MCF 10A (cell line): ENCODE results near the gene ANO7. TPM values are rescaled to one million over a fixed set of nuclear protein-coding genes. Genes with fewer than 3 reads are reported as not detected.

Experiments used
- BruUV-seq: library from RNA; stranded (reverse); fragments of 400-500 nt; replicated peaks from 2 replicates; lab custom pipeline; 2021; lab: Mats Ljungman, UMichigan
- CTCF ChIA-PET: fragments of 300-600 bp; sonication (Branson Sonifier 250); formaldehyde crosslinking; extraction: SDS; loops from one replicate; lab custom pipeline; 2021; ENCODE audit warnings: antibody characterized with exemption, inconsistent platforms; lab: Yijun Ruan, JAX
- POLR2A ChIA-PET: fragments of 300-600, 350-650 bp; sonication (Branson Sonifier 250); formaldehyde crosslinking; extraction: SDS; loops from one replicate; lab custom pipeline; 2020; ENCODE audit warnings: antibody characterized with exemption, inconsistent platforms; lab: Yijun Ruan, JAX
- DNase-seq: peaks from one replicate; pipeline ENCODE4 v3.0.0-alpha.2; 2018; ENCODE audit not compliant: unreplicated experiment
- H3K27ac Mint-ChIP-seq: one replicate; pipeline ENCODE4 v1.8.0; 2022; ENCODE audit warnings: mild to moderate bottlenecking, low read depth, mixed read lengths; ENCODE audit not compliant: unreplicated experiment
- H3K27me3 Mint-ChIP-seq: one replicate; pipeline ENCODE4 v1.8.0; 2022; ENCODE audit warnings: mixed read lengths; ENCODE audit not compliant: insufficient read depth, unreplicated experiment
- H3K36me3 Mint-ChIP-seq: one replicate; pipeline ENCODE4 v1.8.0; 2022; ENCODE audit warnings: mild to moderate bottlenecking, moderate library complexity, mixed read lengths; ENCODE audit not compliant: insufficient read depth, unreplicated experiment
- H3K4me1 Mint-ChIP-seq: one replicate; pipeline ENCODE4 v1.8.0; 2022; ENCODE audit warnings: mixed read lengths; ENCODE audit not compliant: insufficient read depth, unreplicated experiment
- H3K4me3 Mint-ChIP-seq: one replicate; pipeline ENCODE4 v1.8.0; 2022; ENCODE audit warnings: mild to moderate bottlenecking, moderate library complexity, mixed read lengths; ENCODE audit not compliant: unreplicated experiment
- H3K9me3 Mint-ChIP-seq: one replicate; pipeline ENCODE4 v1.8.0; 2022; ENCODE audit warnings: mixed read lengths; ENCODE audit not compliant: unreplicated experiment
- intact Hi-C: fragments of 100-400 bp; cut with micrococcal nuclease; formaldehyde crosslinking; loops from 2 replicates; pipeline ENCODE4 v1.14.1; 2022
- total RNA-seq: library from RNA; stranded (reverse); gene quantifications from 2 replicates; pipeline ENCODE4 v1.2.3, GENCODE V29; 2022
- TF ChIP-seq, protein P1 (sequence below): fragments of 200-600 bp; IDR thresholded peaks from one replicate; pipeline ENCODE4 v1.8.0; 2022; ENCODE audit warnings: antibody characterized with exemption, mild to moderate bottlenecking; ENCODE audit not compliant: unreplicated experiment

ANO7 gene
- total RNA-seq, 1 experiment from 2014 or later = 0.14 TPM

DNA sequence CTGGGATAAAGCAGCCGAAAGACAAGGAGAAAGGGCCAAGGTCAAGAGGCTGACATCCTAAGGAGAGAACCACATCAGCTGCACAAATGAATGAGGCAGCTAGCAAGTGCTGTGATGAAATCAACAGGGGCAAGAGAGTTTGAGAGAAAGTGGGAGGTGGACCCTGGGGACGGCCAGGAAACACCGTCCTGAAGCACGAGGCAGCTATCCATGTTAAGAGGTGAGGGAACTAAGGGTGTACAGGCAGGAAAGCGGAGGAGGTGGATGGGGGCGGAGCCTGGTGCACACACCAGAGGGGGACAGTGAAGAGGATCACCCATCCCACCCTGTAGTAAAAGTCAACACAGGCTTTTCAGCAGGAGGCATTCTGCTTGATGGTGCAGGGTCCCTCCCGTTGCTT, 74.6 kb downstream of the ANO7 start:
- ChIA-PET CTCF (interaction anchor here (0.5 kb wide), 1 partner anchor 55 kb away, joined by 4 read pairs; no protein-coding TSS in a partner anchor), POLR2A (no interaction called here)
- no TSS peak for BruUV-seq
- TF ChIP-seq, protein P1, sequence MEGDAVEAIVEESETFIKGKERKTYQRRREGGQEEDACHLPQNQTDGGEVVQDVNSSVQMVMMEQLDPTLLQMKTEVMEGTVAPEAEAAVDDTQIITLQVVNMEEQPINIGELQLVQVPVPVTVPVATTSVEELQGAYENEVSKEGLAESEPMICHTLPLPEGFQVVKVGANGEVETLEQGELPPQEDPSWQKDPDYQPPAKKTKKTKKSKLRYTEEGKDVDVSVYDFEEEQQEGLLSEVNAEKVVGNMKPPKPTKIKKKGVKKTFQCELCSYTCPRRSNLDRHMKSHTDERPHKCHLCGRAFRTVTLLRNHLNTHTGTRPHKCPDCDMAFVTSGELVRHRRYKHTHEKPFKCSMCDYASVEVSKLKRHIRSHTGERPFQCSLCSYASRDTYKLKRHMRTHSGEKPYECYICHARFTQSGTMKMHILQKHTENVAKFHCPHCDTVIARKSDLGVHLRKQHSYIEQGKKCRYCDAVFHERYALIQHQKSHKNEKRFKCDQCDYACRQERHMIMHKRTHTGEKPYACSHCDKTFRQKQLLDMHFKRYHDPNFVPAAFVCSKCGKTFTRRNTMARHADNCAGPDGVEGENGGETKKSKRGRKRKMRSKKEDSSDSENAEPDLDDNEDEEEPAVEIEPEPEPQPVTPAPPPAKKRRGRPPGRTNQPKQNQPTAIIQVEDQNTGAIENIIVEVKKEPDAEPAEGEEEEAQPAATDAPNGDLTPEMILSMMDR = no peak
- Mint-ChIP-seq H3K4me3 (no peak overlapping the region), H3K27ac (peak overlapping the region; percentile 53), H3K9me3 (no peaks in the 10 kb centered on the region), H3K4me1 (peaks cover 16% of the 10 kb centered on the region), H3K36me3 (peaks cover 96% of the 10 kb centered on the region), H3K27me3 (no peaks in the 10 kb centered on the region)
- intact Hi-C loops = no loop called here
- DNase-seq = no peak

DNA sequence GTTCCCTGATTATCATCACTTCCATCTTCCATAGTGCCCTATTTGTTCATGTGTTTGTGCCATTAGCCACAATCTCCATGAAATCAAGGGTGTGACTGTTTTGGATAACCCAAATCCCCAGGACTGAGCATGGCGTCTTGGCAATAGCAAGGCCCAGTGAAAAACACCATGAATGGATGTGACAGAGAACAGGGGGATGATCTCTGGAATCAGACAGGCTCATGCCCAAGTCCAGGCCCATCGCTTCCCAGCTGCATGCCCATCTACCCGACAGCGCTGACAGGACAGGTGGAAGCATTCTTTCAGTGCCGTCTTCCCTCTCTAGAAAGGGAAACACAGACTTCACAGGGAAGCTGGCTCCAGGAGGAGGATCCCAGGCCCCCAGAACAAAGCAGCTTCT, 77.0 kb downstream of the ANO7 start:
- ChIA-PET CTCF (no interaction called here), POLR2A (no interaction called here)
- TF ChIP-seq, protein P1 = no peak
- peaks cover 92% of the 10 kb centered on the region for H3K36me3 Mint-ChIP-seq
- no peaks in the 10 kb centered on the region for H3K9me3 Mint-ChIP-seq
- no peaks in the 10 kb centered on the region for H3K27me3 Mint-ChIP-seq
- no TSS peak for BruUV-seq
- intact Hi-C loops = no loop called here
- peaks cover 39% of the 10 kb centered on the region for H3K4me1 Mint-ChIP-seq
- H3K27ac Mint-ChIP-seq = no peak overlapping the region
- H3K4me3 Mint-ChIP-seq = no peak overlapping the region
- no peak for DNase-seq

DNA sequence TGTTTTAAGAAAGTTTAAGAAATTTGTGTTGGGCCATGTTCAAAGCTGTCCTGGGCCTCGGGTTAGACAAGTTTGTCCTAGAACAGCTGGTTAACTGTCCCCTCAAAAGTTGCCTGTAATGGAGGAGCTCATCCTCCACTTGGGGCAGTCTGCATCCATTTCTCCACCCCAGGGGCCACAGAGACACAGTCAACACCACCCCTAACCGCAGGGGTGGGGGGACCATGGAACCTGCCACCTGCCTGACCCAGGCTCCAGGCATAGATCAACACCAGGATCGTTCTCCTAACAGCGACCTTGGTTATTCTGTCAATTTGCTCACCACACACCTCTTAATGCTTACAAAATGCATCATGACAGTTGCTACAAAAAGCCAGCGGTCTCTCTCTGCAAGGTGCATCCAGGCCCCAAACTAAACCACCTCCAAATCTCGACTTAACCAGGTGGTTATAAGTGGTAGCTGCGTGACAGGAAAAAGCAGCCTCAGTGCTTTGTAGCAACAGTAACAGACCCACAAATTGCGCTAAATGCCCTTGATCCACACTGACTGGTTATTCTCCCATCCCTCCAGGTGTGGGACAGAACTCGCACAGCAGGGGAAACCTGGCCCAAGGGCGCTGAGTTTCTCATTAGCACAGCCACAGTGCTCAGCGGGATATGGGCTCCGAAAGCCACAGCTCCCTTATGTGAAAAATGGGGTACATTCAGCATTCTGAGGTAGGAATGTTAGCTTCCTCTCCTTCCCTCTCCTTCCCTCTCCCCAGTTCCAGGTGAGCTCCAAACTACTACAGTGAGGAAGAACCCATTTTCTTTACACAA, 79.0 kb downstream of the ANO7 start:
- CTCF ChIA-PET = interaction anchor here (0.6 to 0.9 kb wide), 4 partner anchors 34 to 164 kb away, joined by 3 to 4 read pairs (median 3); no protein-coding TSS in a partner anchor
- POLR2A ChIA-PET = interaction anchor here (0.6 to 5.5 kb wide), 3 partner anchors 15 to 242 kb away, joined by 3 to 38 read pairs (median 3); partner anchors contain the start of genes HDLBP and SEPTIN2
- DNase-seq = no peak
- Mint-ChIP-seq H3K4me1 (peaks cover 38% of the 10 kb centered on the region), H3K4me3 (no peak overlapping the region), H3K27me3 (no peaks in the 10 kb centered on the region), H3K36me3 (peaks cover 73% of the 10 kb centered on the region), H3K27ac (no peak overlapping the region), H3K9me3 (no peaks in the 10 kb centered on the region)
- BruUV-seq = no TSS peak
- intact Hi-C loops = no loop called here
- TF ChIP-seq, protein P1 = no peak

DNA sequence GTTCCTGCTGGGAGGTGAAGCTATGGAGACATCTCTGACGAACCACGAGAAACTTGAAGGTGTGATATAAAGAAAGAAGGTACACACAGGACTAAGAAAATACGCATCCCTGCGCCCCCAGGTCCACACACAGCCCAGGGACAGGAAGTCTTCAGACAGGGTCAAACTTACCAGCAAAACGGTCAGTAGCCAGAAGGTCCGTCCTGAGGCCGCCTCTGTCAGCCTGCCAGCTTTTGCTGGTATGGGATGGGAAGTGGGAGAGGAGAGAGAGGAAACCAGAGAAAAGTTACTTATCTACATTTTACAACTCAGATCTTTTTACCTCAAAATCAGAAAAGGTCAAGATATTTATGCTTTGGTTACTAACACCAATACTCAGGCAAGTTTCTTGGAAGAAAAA, 79.8 kb downstream of the ANO7 start:
- no peaks in the 10 kb centered on the region for H3K27me3 Mint-ChIP-seq
- ChIA-PET POLR2A (interaction anchor here (0.9 to 5.5 kb wide), 2 partner anchors 47 to 57 kb away, joined by 3 to 38 read pairs; partner anchors contain the start of genes HDLBP and SEPTIN2), CTCF (no interaction called here)
- no peaks in the 10 kb centered on the region for H3K9me3 Mint-ChIP-seq
- TF ChIP-seq, protein P1 = no peak
- H3K4me3 Mint-ChIP-seq = no peak overlapping the region
- H3K36me3 Mint-ChIP-seq = peaks cover 65% of the 10 kb centered on the region
- H3K4me1 Mint-ChIP-seq = peaks cover 43% of the 10 kb centered on the region
- DNase-seq = no peak
- BruUV-seq = no TSS peak
- intact Hi-C loops = no loop called here
- no peak overlapping the region for H3K27ac Mint-ChIP-seq
